BLaER1 treated with 17β-estradiol and CSF1 and Interleukin-3, amounts not matched to agents 10 nM and 100 nM (cell line): ENCODE results near the gene BNC2.

Experiments
- H3K27ac ChIP-seq, 11 experiments: shearing (Covaris generic); formaldehyde crosslinking; 2 replicates each; pipeline ENCODE4 v1.8.1; 2022
- H3K27me3 ChIP-seq, 11 experiments: shearing (Covaris generic); formaldehyde crosslinking; 2 replicates each; pipeline ENCODE4 v1.8.1; 2022
- H3K36me3 ChIP-seq, 11 experiments: shearing (Covaris generic); formaldehyde crosslinking; 2 replicates each; pipeline ENCODE4 v1.8.1; 2022
- H3K4me1 ChIP-seq, 10 experiments: shearing (Covaris generic); formaldehyde crosslinking; 2 replicates each; pipeline ENCODE4 v1.8.1; 2022
- H3K4me2 ChIP-seq, 11 experiments: shearing (Covaris generic); formaldehyde crosslinking; 2 replicates each; pipeline ENCODE4 v1.8.1; 2022
- H3K4me3 ChIP-seq, 10 experiments: shearing (Covaris generic); formaldehyde crosslinking; 2 replicates each; pipeline ENCODE4 v1.8.1; 2022
- H3K9ac ChIP-seq, 11 experiments: shearing (Covaris generic); formaldehyde crosslinking; 2 replicates each; pipeline ENCODE4 v1.8.1; 2022
- H3K9me3 ChIP-seq, 11 experiments: shearing (Covaris generic); formaldehyde crosslinking; replicated peaks in 1 of 11; 2 replicates each; pipeline ENCODE4 v1.8.1; 2022
- H4K20me1 ChIP-seq, 11 experiments: shearing (Covaris generic); formaldehyde crosslinking; 2 replicates each; pipeline ENCODE4 v1.8.1; 2022
- Cebpa-rat ChIP-seq, 11 experiments: shearing (Covaris generic); IDR thresholded peaks; 2 replicates each; pipeline ENCODE4 v1.8.1; 2022

BNC2 gene

DNA sequence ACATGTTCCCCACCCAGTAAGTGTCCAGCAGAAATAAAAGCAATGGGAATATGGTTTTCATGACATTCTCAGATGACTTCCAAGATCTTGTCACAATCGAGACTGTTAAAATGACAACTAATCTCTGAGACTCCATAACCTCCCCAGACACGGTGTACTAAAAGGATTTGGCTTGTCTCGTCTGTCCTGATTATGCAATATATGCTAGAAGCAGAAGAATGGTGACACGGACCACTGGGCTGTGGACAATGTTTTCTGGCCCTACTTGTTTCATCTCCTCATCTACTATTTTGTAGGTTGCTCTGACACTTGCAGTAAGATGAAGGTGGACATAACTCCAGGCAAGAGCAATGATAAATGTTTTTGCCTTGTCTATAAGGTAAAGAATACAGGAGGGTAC, 56.6 kb downstream of the BNC2 start:
- peak in 3 of 11 experiments; percentile 26 to 39 (median 26); a peak in 2 of 22 replicates for TF ChIP-seq Cebpa-rat (IDR thresholded peaks at IDR 0.05)
- Histone ChIP-seq H3K27ac (no peak overlapping the region), H3K4me1 (no peaks in the 10 kb centered on the region)

DNA sequence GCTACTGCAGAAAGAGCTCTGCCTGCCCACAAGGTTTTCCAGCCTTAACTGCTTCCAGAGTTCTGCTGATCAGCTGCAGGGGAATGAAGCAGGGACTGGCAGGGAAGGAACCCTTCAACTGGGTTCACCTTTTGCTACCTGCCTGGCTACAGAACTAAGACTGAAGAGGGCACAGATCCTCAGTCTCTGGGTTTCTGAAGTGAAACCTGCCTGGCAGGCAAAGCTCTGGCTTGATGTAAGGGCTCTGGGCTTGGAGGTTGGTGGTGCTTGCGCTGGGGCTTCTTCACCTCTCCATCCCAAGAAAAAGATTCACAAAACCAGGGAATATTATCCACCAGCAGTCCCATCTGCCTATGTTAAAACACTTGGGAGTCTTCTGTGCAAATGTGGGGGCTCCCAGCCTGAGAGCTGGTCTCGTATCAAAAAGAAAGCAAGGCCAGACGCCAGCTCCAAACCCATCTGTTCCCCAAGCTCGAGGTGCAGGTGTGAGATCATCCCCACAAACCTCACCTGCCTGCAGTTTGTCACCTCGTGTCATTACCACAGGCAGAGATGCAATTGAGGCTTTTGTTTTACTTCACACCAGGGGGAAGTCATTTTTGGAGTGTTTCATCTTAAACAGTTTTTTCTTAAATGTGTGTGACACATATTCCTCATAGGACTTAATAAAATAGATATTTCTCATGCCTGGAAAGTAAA, 58.3 kb downstream of the BNC2 start:
- Histone ChIP-seq H3K4me1 (no peaks in the 10 kb centered on the region), H3K9me3 (no peaks in the 10 kb centered on the region), H3K27ac (no peak overlapping the region)

More for the DNA sequence above, 56.6 kb downstream of the BNC2 start:
- H3K9me3 ChIP-seq: no peaks in the 10 kb centered on the region
- H3K36me3 ChIP-seq: no peaks in the 10 kb centered on the region
- H3K9ac ChIP-seq: no peak overlapping the region
- H4K20me1 ChIP-seq: peaks cover 0 to 3% (median 0%) of the 10 kb centered on the region in 11 experiments; a peak in 2 of 22 replicates
- no peak overlapping the region for H3K4me2 ChIP-seq
- H3K27me3 ChIP-seq: no peaks in the 10 kb centered on the region
- no peak overlapping the region for H3K4me3 ChIP-seq

DNA sequence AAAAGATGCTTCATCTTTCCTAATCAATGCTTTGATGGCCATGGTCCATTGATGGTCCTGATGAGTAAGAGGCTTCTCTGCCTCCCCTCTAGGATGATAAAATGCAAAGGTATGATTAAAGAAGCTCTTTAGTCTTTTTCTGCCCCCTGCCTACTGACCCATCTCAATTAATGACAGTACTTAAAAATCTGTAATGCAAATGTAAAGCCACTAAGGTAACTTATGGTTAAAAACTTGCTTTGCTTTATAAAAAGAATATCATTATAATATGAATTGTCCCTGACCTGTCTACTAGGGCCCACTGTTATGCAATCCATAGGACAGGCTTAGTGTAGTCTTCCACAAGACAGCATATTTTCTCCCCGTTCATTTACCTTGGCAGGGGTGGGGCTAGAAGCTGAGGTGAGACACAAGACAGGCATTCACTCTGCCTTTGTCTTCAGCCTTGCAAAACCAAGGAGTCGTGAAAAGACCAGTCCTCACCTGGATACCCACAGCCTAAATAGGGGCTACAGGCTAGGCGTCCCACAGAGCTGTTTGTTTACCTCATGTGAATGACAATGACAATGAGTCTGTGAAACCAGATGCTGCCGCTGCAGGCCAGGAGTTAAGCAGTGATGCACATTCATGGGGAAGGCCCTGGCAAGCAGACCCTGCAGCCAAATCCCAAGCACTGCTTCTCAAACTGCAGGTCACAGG, 60.4 kb downstream of the BNC2 start:
- no peak for TF ChIP-seq Cebpa-rat (IDR thresholded peaks at IDR 0.05)
- no peaks in the 10 kb centered on the region for H3K9me3 ChIP-seq
- H4K20me1 ChIP-seq: peaks cover 0 to 4% (median 0%) of the 10 kb centered on the region in 11 experiments; a peak in 2 of 22 replicates
- H3K36me3 ChIP-seq: no peaks in the 10 kb centered on the region
- H3K9ac ChIP-seq: no peak overlapping the region
- no peaks in the 10 kb centered on the region for H3K4me1 ChIP-seq
- H3K27me3 ChIP-seq: no peaks in the 10 kb centered on the region
- no peak overlapping the region for H3K4me2 ChIP-seq
- no peak overlapping the region for H3K27ac ChIP-seq
- no peak overlapping the region for H3K4me3 ChIP-seq

More for the DNA sequence above, 58.3 kb downstream of the BNC2 start:
- Histone ChIP-seq H3K4me2 (no peak overlapping the region), H4K20me1 (peaks cover 0 to 3% (median 0%) of the 10 kb centered on the region in 11 experiments; a peak in 2 of 22 replicates), H3K27me3 (no peaks in the 10 kb centered on the region), H3K9ac (no peak overlapping the region), H3K4me3 (no peak overlapping the region), H3K36me3 (no peaks in the 10 kb centered on the region)
- no peak for TF ChIP-seq Cebpa-rat (IDR thresholded peaks at IDR 0.05)

DNA sequence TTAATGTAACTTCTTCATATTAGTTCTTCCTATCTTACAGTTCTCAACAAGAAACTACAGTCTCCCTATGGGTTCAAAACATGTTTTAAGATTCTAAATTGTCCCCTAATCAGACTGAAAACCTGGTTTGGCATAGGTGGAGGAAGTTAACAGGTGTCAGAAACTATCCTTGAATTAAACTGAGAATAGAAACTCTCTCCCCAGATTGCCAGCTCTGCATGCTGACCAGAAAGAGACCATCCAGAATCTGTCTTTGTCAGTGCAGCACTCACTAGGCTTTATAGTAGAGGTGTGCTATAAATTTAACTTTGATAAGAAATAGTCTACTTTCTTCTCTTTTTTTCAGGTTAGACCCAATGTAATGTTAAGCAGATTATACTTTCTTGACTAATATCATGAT, 63.8 kb downstream of the BNC2 start:
- no peak for TF ChIP-seq Cebpa-rat (IDR thresholded peaks at IDR 0.05)
- Histone ChIP-seq H3K27ac (no peak overlapping the region), H3K9ac (no peak overlapping the region), H3K4me2 (no peak overlapping the region), H3K9me3 (no peaks in the 10 kb centered on the region), H3K36me3 (no peaks in the 10 kb centered on the region), H3K4me1 (no peaks in the 10 kb centered on the region), H3K27me3 (no peaks in the 10 kb centered on the region), H4K20me1 (peaks cover 0 to 11% (median 0%) of the 10 kb centered on the region in 11 experiments; a peak in 1 of 22 replicates), H3K4me3 (no peak overlapping the region)

DNA sequence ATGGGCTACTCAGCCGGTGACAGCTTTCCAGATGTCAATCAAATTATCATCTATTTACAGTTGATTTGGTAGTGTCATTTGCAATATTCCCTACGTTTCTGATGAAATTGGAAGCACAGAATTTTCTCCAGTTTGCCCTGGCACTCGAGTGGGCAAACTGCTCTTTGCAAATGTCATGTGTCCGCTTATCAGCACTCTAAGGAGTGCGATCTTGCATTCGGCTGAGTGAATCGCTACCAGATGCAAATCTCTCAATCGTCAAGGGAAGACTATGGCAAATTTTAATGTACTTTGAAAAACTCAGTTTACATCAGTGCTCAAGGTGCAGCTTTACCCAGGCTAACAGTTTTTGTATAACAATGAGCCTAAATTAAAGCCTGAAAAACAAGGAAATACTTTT, 66.8 kb downstream of the BNC2 start:
- Histone ChIP-seq H3K4me2 (no peak overlapping the region), H4K20me1 (peaks cover 0 to 21% (median 0%) of the 10 kb centered on the region in 11 experiments; a peak in 2 of 22 replicates), H3K27ac (no peak overlapping the region), H3K9ac (no peak overlapping the region), H3K4me1 (no peaks in the 10 kb centered on the region), H3K9me3 (no peaks in the 10 kb centered on the region), H3K36me3 (no peaks in the 10 kb centered on the region), H3K27me3 (no peaks in the 10 kb centered on the region), H3K4me3 (no peak overlapping the region)
- no peak for TF ChIP-seq Cebpa-rat (IDR thresholded peaks at IDR 0.05)

DNA sequence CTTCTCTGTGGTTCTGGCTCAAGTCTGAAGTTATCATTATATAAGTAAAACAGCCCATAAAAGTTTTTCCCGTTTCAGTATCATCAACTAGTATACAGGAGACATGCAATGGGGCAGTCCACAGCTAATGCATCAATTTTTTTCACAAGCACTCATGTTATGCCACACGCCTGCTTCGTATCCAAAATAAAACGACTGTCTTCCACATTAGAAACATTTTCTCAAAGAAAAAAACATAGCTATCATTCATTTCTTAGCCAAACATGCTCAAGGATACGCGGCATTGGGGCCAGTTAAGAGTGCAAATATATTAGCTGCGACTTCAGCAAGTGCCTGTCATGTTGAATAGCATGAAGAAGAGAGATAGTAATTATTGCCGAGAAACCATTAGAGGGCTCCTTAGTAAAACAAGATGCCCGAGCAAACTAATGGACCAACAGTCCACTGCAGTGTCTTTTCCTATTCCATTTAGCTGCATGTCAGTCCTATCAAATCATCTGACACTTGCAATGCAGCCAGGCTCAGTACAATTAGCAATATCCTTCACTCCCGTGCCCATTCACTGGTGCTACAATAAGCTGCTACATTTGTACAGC, 68.5 kb downstream of the BNC2 start:
- TF ChIP-seq Cebpa-rat (IDR thresholded peaks at IDR 0.05): no peak
- H3K4me1 ChIP-seq: no peaks in the 10 kb centered on the region
- H3K4me2 ChIP-seq: no peak overlapping the region
- no peaks in the 10 kb centered on the region for H3K36me3 ChIP-seq
- no peaks in the 10 kb centered on the region for H3K27me3 ChIP-seq
- no peak overlapping the region for H3K4me3 ChIP-seq
- no peak overlapping the region for H3K9ac ChIP-seq
- H3K27ac ChIP-seq: no peak overlapping the region
- peaks cover 0 to 28% (median 0%) of the 10 kb centered on the region in 11 experiments; a peak in 2 of 22 replicates for H4K20me1 ChIP-seq
- H3K9me3 ChIP-seq: no peaks in the 10 kb centered on the region

DNA sequence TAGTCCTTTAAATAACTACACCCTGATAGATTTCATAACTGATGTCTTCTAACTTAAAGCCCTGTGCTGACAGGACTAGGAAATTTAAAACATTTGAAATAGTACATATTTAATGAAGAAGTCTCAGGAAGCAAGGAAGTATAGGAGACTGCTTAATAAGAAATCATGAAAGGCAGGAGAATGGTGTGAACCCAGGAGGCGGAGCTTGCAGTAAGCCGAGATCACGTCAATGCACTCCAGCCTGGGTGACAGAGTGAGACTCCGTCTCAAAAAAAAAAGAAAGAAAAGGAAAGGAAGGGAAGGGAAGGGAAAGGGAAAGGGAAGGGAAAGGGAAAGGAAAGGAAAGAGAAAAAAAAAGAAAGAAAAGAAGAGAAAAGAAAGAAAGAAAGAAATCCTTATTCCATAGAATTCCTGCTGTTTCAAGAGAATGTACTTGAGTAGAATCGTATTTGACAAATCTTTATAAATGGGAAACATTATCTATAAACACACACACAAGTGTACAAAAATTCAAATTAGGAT, 74.1 kb downstream of the BNC2 start:
- TF ChIP-seq Cebpa-rat (IDR thresholded peaks at IDR 0.05): no peak
- H3K4me3 ChIP-seq: no peak overlapping the region
- H3K27ac ChIP-seq: no peak overlapping the region
- H3K4me1 ChIP-seq: no peaks in the 10 kb centered on the region
- H3K36me3 ChIP-seq: no peaks in the 10 kb centered on the region
- no peak overlapping the region for H3K4me2 ChIP-seq
- H3K9me3 ChIP-seq: peaks cover 0 to 6% (median 0%) of the 10 kb centered on the region in 11 experiments; a peak in 2 of 22 replicates
- H4K20me1 ChIP-seq: peaks cover 0 to 42% (median 0%) of the 10 kb centered on the region in 11 experiments; a peak in 2 of 22 replicates
- H3K27me3 ChIP-seq: no peaks in the 10 kb centered on the region
- no peak overlapping the region for H3K9ac ChIP-seq

DNA sequence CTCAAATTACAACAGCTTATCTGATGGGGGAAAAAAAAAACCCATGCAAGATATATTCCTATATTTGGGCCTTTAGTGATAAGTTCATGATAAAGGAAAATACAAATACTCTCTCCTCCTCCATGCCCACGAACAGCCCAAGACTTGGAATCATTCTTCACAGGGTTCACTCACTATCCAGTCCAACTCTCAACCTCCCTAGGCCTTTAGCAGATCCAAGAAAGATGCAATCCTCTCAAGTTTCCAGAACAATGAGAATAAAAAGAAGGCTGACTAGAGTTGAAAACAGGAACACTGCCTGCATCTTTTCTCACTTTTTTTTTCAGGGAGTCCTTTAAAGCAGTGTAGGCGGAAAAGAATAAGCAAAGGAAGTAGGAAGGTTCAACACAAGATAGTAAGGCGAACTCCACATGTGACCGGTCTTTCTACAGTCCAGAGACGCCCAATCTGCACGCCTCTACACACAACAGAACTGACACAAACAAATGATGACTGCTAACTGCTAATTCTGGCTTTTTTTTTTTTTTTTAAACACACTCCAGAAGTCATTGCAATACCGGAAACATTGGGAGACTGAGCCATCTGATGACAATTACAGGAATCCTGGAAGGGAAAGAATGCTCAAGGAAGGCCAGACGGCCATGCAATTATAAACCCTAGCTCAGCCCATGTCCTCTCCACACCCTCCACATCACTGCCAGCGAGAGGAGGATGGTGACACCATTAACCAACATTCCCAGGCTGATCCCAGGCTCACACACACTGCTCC, 75.4 kb downstream of the BNC2 start:
- H3K4me2 ChIP-seq: no peak overlapping the region
- peaks cover 0 to 31% (median 0%) of the 10 kb centered on the region in 11 experiments; a peak in 1 of 22 replicates for H4K20me1 ChIP-seq
- H3K27ac ChIP-seq: no peak overlapping the region
- no peaks in the 10 kb centered on the region for H3K27me3 ChIP-seq
- no peak for TF ChIP-seq Cebpa-rat (IDR thresholded peaks at IDR 0.05)
- H3K4me3 ChIP-seq: no peak overlapping the region
- no peaks in the 10 kb centered on the region for H3K4me1 ChIP-seq
- no peaks in the 10 kb centered on the region for H3K36me3 ChIP-seq
- H3K9me3 ChIP-seq: peaks cover 0 to 6% (median 0%) of the 10 kb centered on the region in 11 experiments; a peak in 2 of 22 replicates
- no peak overlapping the region for H3K9ac ChIP-seq
